Heart right ventricle (tissue), 16 donors: ENCODE measurements around the gene PUM1. TPM values are rescaled to one million over a fixed set of nuclear protein-coding genes. Genes with fewer than 3 reads are reported as not detected.
A peak's percentile ranks its signal among the peaks of the same experiment; 100 is the strongest.

Experiments
- ATAC-seq, 8 donors: fragments of 200-7000 bp; cut with Tn5 transposase; one replicate each; pipeline ENCODE4 v1.9.1; 2020; ENCODE audit warnings: mild to moderate bottlenecking in 8 of 8, moderate library complexity in 8 of 8, moderate number of reproducible peaks in 1 of 8
- DNase-seq, 2 donors: peaks; one replicate each; pipeline ENCODE4 v3.0.0-alpha.2; 2020
- H3K27ac ChIP-seq, 10 donors: fragments of 200-600 bp; sonication (generic) in 2 of 10; one replicate each; pipeline versions ENCODE4 v1.5.0 to v1.8.0; 2020 to 2022; ENCODE audit warnings: mild to moderate bottlenecking in 3 of 10
- H3K27me3 ChIP-seq, 7 donors: fragments of 200-600 bp; one replicate each; pipeline ENCODE4 v1.8.0; 2021 to 2022; ENCODE audit warnings: mild to moderate bottlenecking in 2 of 7
- H3K36me3 ChIP-seq, 9 donors: fragments of 200-600 bp; sonication (generic) in 1 of 9; one replicate each; pipeline versions ENCODE4 v1.5.0 to v1.8.0; 2020 to 2022; ENCODE audit warnings: mild to moderate bottlenecking in 2 of 9
- H3K4me1 ChIP-seq, 9 donors: fragments of 200-600 bp; sonication (generic) in 1 of 9; one replicate each; pipeline versions ENCODE4 v1.5.0 to v1.8.0; 2020 to 2022; ENCODE audit warnings: mild to moderate bottlenecking in 4 of 9
- H3K4me3 ChIP-seq, 10 donors: fragments of 200-600 bp; sonication (generic) in 2 of 10; one replicate each; pipeline versions ENCODE4 v1.5.0 to v1.8.0; 2020 to 2022; ENCODE audit warnings: mild to moderate bottlenecking in 7 of 10, moderate library complexity in 2 of 10
- H3K9me3 ChIP-seq, 11 donors: fragments of 200-600 bp in 10 of 11; sonication (generic) in 2 of 11; one replicate each; pipeline versions ENCODE4 v1.5.0 to v1.8.0; 2013 to 2022; ENCODE audit warnings: mild to moderate bottlenecking in 2 of 11, control low read depth in 1 of 11, moderate library complexity in 1 of 11
- CTCF ChIP-seq, 9 donors: fragments of 200-600 bp; sonication (generic) in 2 of 9; IDR thresholded peaks; one replicate each; pipeline versions ENCODE4 v1.5.0 to v1.8.0; 2021 to 2022; ENCODE audit warnings: antibody characterized with exemption in 9 of 9, mild to moderate bottlenecking in 5 of 9, moderate library complexity in 1 of 9
- WGBS, 2 donors: extraction: QIAGEN DNeasy Blood & Tissue Kit; methylation state at CpG; one replicate each; pipeline ENCODE4 v1.1.7; 2013; ENCODE audit warnings: inconsistent platforms in 1 of 2; 5-methylcytosine and 5-hydroxymethylcytosine counted together
- intact Hi-C, 10 donors: fragments of 100-400 bp; cut with DNase I; formaldehyde crosslinking; loops; one replicate each; pipeline versions ENCODE4 v1.11.1 to v1.14.2; 2022
- polyA plus RNA-seq, 2 donors: library from polyadenylated mRNA; stranded (reverse); fragments of 200-250 nt; gene quantifications; one replicate each; pipeline ENCODE4 v1.2.3, GENCODE V29; 2013
- total RNA-seq, 10 donors: library from RNA; stranded (reverse); fragmentation: NEBNext Ultra II Directional in 3 of 10; extraction: Animal tissue kit (Norgen Biotek cat#: 25700) in 3 of 10; gene quantifications; one replicate each; pipeline versions ENCODE4 v1.2.1 to v1.2.4, GENCODE V29; 2021 to 2023
- donor health status: Arrhythmogenic right ventricular cardiomyopathy.
- donor health status: ischemic (EF 13 %, LVEDD 7.1; RV severe dilation, severe dysfunction).
- donor health status: healthy with polysubstance abuse.
- donor health status: DM: no; HTN: yes; CAD: no.
- donor health status: DM: no; HTN: no; CAD: no.
- donor health status: ischemic (EF 25% LVEDD 6.9; RV normal size, moderate dysfunction).
- donor health status: ischemic (EF 25% LVEDD 5.7; RV mildly dilated, moderate dysfunction).
- donor health status: healthy.
- donor health status: DM: yes; HTN: yes; CAD: no.
- donor health status: Ischemic cardiomyopathy.
- donor health status: ischemic (EF 35%, LVEDD 5.7; RV mildly dilated, moderate dysfunction).
- donor health status: nonischemic (EF 11% LVEDD 7.7; RV severe dilation, severe dysfunction).
- donor health status: DM: yes; HTN: yes; CAD: no.
- donor health status: PGD.
- donor health status: ischemic (EF 29% LVEDD 5.4; RV normal size, mild dysfunction).
- donor health status: nonischemic (EF 23%, LVEDD 6.1; RV moderate dilation, normal function).

PUM1 gene
- total and polyA plus RNA-seq, 12 donors: 13.5 to 91.2 (median 81.0) TPM

- Histone ChIP-seq H3K27ac (peak overlapping the region in 6 of 10 donors; percentile 11 to 82 (median 48)), H3K27me3 (no peaks in the 10 kb centered on the region), H3K4me3 (no peak overlapping the region), H3K36me3 (peaks cover 0 to 99% (median 32%) of the 10 kb centered on the region in 9 donors), H3K4me1 (peaks cover 8 to 60% (median 37%) of the 10 kb centered on the region in 9 donors), H3K9me3 (no peaks in the 10 kb centered on the region)
- WGBS, 2 donors: 58 to 68% methylated on average over 6 of the region's 6 CpGs
- ATAC-seq: peak in 1 of 8 donors; percentile 44
- no peak for TF ChIP-seq CTCF (IDR thresholded peaks at IDR 0.05)
- DNase-seq: no peak
- intact Hi-C loops: loop anchor here in 4 of 10 donors (10.0 kb wide), 2 partner anchors 102 to 192 kb away; partner anchors contain the start of gene PUM1 (in 4 of the 4)
These were observed 102.7 kb downstream of the PUM1 start for GRCh38 chr1:30962609-30963508.

- WGBS, 2 donors: 89 to 96% methylated on average over 4 of the region's 4 CpGs
- Histone ChIP-seq H3K4me3 (no peak overlapping the region), H3K9me3 (no peaks in the 10 kb centered on the region), H3K4me1 (peaks cover 0 to 11% (median 4%) of the 10 kb centered on the region in 9 donors), H3K27me3 (no peaks in the 10 kb centered on the region), H3K27ac (no peak overlapping the region), H3K36me3 (peaks cover 0 to 100% (median 29%) of the 10 kb centered on the region in 9 donors)
- TF ChIP-seq CTCF (IDR thresholded peaks at IDR 0.05): no peak
- intact Hi-C loops: no loop called here
- DNase-seq (no peak), ATAC-seq (no peak)
These were observed 107.8 kb downstream of the PUM1 start for GRCh38 chr1:30957560-30958222.

- 63 to 65% methylated on average over 1 of the region's 1 CpG for WGBS, 2 donors
- DNase-seq: no peak
- Histone ChIP-seq H3K36me3 (peaks cover 0 to 99% (median 39%) of the 10 kb centered on the region in 9 donors), H3K27ac (no peak overlapping the region), H3K4me3 (no peak overlapping the region), H3K27me3 (no peaks in the 10 kb centered on the region), H3K4me1 (peaks cover 0 to 7% (median 3%) of the 10 kb centered on the region in 9 donors), H3K9me3 (no peaks in the 10 kb centered on the region)
- intact Hi-C loops: no loop called here
- no peak for TF ChIP-seq CTCF (IDR thresholded peaks at IDR 0.05)
- ATAC-seq: no peak
These were observed 110.0 kb downstream of the PUM1 start for GRCh38 chr1:30955448-30956015.

DNA sequence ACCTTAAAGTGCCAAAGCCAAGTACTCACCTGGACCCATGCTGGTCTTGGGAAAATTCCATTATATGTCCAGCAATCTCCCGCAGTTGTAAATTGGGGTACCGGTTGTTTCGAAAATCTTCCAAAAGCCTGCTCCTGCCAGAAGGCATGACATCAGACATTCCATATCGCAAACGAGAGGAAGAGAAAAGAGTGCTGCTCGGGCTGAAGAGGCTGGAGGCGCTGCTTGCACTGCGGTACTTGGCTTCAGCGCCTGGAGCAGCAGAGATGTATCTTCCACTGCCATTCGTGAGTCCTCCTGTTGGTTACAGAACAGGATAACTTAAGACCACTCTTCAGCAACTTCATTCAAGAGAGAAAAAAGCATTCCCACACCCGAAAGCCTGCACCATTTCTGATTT lies 111.8 kb downstream of the PUM1 start:
- peak in 1 of 8 donors; percentile 37 for ATAC-seq
- peaks cover 0 to 7% (median 3%) of the 10 kb centered on the region in 9 donors for H3K4me1 ChIP-seq
- H3K36me3 ChIP-seq: peaks cover 0 to 95% (median 51%) of the 10 kb centered on the region in 9 donors

More for the DNA sequence above, 111.8 kb downstream of the PUM1 start:
- H3K9me3 ChIP-seq: no peaks in the 10 kb centered on the region
- intact Hi-C loops: no loop called here
- no peak for TF ChIP-seq CTCF (IDR thresholded peaks at IDR 0.05)
- no peak for DNase-seq
- H3K27me3 ChIP-seq: no peaks in the 10 kb centered on the region
- WGBS, 2 donors: 71 to 76% methylated on average over 11 of the region's 11 CpGs
- no peak overlapping the region for H3K4me3 ChIP-seq
- no peak overlapping the region for H3K27ac ChIP-seq
